Measurements from ENCODE around the gene TRIB2.
A peak's percentile ranks its signal among the peaks of the same experiment; 100 is the strongest.

Gene TRIB2

DNA sequence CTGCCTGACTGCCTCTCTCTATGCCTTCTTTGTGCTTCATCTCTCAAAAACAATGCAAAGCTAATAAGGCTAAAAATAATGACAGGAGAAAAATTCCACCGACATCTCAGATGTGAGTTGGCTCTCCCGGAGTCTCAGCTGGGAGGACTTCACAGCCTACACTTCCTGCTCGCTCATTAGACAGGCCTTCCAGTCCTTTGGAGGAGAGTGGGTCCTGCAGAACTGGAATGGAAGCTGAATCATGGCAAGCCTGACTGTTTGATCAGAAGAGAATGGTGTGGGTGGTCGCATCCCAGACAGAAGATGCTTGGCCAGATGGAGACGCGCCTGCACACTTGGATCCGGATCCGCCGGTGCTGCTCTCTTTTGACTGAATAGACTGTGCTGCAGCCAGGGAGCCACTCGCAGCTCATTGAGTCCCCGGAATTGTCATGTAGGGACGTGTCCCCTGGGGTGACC is 49.7 kb downstream of the TRIB2 start:
- in situ Hi-C loops (cut with HindIII; ENCODE audit: low pct_ligation_motif_present, low sequenced_read_pairs): no loop called here
- Histone ChIP-seq H3K4me3 (ENCODE audit: low read depth, low read length) (no peak overlapping the region), H3K27me3 (replicated peaks) (no peaks in the 10 kb centered on the region), H3K36me3 (replicated peaks) (no peaks in the 10 kb centered on the region), H3K27ac (no peak overlapping the region)
- TF ChIP-seq, protein P1, sequence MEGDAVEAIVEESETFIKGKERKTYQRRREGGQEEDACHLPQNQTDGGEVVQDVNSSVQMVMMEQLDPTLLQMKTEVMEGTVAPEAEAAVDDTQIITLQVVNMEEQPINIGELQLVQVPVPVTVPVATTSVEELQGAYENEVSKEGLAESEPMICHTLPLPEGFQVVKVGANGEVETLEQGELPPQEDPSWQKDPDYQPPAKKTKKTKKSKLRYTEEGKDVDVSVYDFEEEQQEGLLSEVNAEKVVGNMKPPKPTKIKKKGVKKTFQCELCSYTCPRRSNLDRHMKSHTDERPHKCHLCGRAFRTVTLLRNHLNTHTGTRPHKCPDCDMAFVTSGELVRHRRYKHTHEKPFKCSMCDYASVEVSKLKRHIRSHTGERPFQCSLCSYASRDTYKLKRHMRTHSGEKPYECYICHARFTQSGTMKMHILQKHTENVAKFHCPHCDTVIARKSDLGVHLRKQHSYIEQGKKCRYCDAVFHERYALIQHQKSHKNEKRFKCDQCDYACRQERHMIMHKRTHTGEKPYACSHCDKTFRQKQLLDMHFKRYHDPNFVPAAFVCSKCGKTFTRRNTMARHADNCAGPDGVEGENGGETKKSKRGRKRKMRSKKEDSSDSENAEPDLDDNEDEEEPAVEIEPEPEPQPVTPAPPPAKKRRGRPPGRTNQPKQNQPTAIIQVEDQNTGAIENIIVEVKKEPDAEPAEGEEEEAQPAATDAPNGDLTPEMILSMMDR (IDR thresholded peaks at IDR 0.05; ENCODE audit: low read depth, low read length, missing control alignments): no peak
- peak; percentile 30 for DNase-seq

DNA sequence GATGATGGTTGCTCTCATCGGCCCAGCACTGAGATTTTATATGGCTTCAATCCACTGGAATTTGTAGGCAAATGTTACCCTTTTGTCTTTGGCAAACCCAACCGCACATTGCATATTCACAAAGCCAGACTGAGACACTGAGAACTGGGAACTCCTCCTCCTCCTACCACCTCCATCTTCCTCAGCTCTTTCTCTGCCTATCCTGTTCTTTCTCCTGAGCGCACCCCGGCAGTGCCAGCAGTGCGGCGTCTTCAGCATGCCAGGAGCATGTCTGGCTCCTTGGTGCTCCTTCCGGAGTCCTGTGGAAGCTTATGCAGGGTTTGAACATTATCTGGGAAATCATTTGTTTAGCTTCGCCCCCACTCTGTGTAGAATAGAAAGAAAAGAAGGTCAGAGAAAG is 50.8 kb downstream of the TRIB2 start:
- TF ChIP-seq, protein P1 (IDR thresholded peaks at IDR 0.05; ENCODE audit: low read depth, low read length, missing control alignments): no peak
- H3K4me3 ChIP-seq (ENCODE audit: low read depth, low read length): no peak overlapping the region
- no peak overlapping the region for H3K27ac ChIP-seq
- no peaks in the 10 kb centered on the region for H3K27me3 ChIP-seq (replicated peaks)
- DNase-seq: no peak
- no peaks in the 10 kb centered on the region for H3K36me3 ChIP-seq (replicated peaks)
- in situ Hi-C loops (cut with HindIII; ENCODE audit: low pct_ligation_motif_present, low sequenced_read_pairs): no loop called here

DNA sequence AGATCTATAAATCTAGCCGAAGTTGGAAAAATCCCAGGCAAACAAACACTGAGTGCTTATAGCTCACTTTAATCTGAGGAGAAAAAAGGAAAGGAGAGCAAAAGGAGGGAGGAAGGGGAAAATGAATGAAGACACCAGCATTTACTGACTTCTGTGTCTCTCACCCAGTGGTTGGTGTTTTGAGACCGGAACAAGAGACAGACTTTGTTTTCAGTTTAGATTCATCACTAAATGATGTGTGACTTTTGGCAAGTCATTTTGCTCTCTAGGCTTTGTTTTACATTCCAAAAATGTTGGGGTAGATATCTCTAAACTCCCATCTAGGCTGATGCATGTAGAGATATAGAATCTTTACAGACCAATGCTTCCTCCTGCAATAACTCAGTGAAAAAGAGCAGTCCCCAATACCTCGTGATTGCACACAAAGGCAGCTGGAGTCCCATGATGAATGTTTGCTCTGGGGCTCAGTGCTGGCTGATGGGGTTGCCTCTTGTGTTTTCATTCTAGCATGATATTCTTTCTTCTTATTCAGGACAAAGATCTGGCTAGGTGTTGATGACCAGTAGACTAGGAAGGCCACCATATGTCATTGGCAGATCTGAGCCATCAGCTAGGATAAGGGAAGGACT is 51.4 kb downstream of the TRIB2 start:
- H3K36me3 ChIP-seq (replicated peaks): no peaks in the 10 kb centered on the region
- TF ChIP-seq, protein P1 (IDR thresholded peaks at IDR 0.05; ENCODE audit: low read depth, low read length, missing control alignments): no peak
- in situ Hi-C loops (cut with HindIII; ENCODE audit: low pct_ligation_motif_present, low sequenced_read_pairs): no loop called here
- no peaks in the 10 kb centered on the region for H3K27me3 ChIP-seq (replicated peaks)
- H3K4me3 ChIP-seq (ENCODE audit: low read depth, low read length): no peak overlapping the region
- no peak for DNase-seq
- H3K27ac ChIP-seq: no peak overlapping the region

DNA sequence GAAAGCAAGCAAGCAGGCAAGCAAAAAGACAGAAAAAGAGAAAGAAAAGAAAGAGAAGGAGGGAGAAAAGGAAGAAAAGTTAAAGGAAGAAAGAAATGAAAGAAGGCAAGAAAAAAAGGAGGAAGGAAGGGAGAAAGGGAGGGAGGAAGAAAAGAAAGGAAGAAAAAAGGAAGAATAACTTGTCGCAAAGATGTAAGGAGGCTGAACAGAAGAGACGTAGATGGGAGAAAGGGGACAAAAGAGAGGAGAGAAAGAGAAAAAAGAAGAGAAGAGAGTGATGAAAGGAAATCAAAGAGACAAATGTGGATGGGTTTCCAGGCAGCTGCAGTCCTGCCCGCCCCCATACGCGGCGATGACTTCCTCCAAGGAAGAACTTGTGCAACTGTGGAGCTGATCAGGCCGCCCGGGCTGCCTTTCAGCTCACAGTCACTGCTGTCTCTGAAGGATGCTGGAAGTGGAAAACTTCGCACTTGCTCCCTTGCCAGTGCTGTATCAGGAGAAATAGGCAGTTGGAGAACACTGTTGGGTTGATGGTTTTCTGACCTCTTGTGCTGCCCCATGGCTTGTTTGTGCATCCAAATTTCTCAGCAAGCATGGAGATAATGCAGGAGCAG is 52.9 kb downstream of the TRIB2 start:
- no peak overlapping the region for H3K4me3 ChIP-seq (ENCODE audit: low read depth, low read length)
- in situ Hi-C loops (cut with HindIII; ENCODE audit: low pct_ligation_motif_present, low sequenced_read_pairs): no loop called here
- H3K36me3 ChIP-seq (replicated peaks): no peaks in the 10 kb centered on the region
- DNase-seq: no peak
- H3K27me3 ChIP-seq (replicated peaks): no peaks in the 10 kb centered on the region
- no peak overlapping the region for H3K27ac ChIP-seq
- TF ChIP-seq, protein P1 (IDR thresholded peaks at IDR 0.05; ENCODE audit: low read depth, low read length, missing control alignments): no peak

DNA sequence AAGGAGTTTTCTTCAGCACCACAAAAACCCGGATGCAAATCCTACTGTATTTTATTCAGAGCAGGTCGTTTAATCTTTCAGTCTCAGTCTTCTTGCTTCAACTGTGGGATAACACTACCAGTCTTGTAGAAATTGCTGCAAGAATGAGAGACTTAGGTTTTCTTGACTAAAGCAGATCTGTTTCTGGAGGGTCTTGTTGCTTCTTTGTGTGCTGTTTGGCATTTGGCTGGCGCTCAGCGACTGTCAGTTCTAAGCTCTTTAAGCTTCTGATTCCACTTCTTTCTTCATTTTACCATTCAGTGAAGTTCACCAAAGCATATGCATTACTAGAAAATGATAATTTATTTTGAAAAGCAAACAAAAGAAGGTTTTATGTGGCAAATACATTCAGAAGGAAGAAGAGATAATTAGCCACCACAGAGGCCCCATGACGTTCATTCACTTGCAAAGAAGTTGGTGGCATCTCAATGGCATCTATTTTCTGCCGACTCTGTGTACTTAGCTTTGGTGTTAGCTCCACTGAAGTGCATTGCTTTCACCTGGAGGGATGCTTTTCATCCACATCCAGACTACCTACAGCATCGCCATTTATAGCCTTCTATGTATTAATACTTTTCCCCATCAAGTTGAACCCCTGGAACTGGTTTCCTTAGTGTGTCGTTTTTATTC is 53.7 kb downstream of the TRIB2 start:
- no peak overlapping the region for H3K27ac ChIP-seq
- TF ChIP-seq, protein P1 (IDR thresholded peaks at IDR 0.05; ENCODE audit: low read depth, low read length, missing control alignments): no peak
- no peaks in the 10 kb centered on the region for H3K36me3 ChIP-seq (replicated peaks)
- H3K27me3 ChIP-seq (replicated peaks): no peaks in the 10 kb centered on the region
- H3K4me3 ChIP-seq (ENCODE audit: low read depth, low read length): no peak overlapping the region
- in situ Hi-C loops (cut with HindIII; ENCODE audit: low pct_ligation_motif_present, low sequenced_read_pairs): no loop called here
- no peak for DNase-seq

Measured in brain microvascular endothelial cell (primary cell).